GM12873 (cell line): ENCODE measurements around the gene GPR65.

ENCODE experiments used
- TF ChIP-seq, protein P1 (sequence below): IDR thresholded peaks from 2 replicates; pipeline ENCODE4 v1.5.1; 2012; ENCODE audit warnings: low read depth, mild to moderate bottlenecking, moderate library complexity, low read length, control low read depth; ENCODE audit not compliant: insufficient read depth; ENCODE audit errors: missing control alignments

The GPR65 gene

DNA sequence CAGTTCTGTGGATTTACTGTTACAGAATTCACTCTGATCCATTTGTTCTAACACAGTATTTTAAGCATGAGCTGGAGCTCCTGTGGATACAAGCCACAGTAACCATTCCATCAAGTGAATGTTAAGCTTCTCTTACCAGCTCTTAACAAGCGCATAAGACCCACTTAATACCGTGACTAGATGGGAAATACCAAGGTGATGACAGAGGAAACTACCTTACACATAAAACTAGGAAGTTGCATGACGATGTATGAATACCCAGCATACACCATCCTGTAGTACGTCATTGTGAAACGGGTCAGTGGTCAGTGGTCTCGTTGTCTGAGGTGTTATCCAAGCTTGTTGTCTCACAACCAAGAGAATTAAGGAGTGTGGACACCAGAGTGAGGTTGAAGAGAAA, 10.0 kb upstream of the GPR65 start:
- TF ChIP-seq, protein P1, sequence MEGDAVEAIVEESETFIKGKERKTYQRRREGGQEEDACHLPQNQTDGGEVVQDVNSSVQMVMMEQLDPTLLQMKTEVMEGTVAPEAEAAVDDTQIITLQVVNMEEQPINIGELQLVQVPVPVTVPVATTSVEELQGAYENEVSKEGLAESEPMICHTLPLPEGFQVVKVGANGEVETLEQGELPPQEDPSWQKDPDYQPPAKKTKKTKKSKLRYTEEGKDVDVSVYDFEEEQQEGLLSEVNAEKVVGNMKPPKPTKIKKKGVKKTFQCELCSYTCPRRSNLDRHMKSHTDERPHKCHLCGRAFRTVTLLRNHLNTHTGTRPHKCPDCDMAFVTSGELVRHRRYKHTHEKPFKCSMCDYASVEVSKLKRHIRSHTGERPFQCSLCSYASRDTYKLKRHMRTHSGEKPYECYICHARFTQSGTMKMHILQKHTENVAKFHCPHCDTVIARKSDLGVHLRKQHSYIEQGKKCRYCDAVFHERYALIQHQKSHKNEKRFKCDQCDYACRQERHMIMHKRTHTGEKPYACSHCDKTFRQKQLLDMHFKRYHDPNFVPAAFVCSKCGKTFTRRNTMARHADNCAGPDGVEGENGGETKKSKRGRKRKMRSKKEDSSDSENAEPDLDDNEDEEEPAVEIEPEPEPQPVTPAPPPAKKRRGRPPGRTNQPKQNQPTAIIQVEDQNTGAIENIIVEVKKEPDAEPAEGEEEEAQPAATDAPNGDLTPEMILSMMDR = no peak

DNA sequence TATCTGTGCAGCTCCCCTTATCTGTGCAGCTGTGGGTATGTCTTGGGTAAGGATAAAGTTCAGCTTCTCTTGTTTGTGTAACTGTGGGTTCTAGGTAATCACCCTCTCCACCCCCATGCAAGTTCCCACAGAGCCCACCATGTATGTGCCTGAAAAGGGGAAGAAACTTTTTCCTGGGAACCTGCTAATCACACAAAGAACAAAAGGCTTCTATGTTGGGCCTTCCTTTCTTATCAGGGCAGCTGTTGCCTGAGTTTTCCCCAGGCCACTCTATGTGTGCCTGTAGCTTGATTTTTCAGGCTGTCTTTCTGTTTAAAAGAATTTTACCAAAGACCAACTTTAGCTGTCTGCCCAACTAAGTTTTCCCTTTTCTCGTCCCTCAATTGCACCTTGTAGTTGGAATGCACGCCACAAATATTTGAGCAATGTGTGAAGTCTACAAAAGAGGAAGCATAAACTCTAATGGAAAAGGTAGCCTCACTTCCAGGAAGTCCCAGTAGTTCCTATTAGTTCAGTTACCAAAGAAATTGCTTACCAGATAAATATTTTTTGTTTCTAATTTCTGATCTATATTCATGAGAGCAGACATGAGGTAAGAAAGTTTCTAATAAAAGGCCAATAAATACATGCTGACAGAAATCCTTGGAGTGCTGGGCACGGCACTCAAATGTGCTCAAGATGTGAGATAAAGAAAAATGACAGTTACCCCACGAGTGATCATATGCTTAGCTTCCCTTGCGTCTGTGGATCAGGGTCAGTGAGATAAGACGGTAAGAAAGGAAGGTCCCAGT, 9.2 kb upstream of the GPR65 start:
- TF ChIP-seq, protein P1 = no peak

DNA sequence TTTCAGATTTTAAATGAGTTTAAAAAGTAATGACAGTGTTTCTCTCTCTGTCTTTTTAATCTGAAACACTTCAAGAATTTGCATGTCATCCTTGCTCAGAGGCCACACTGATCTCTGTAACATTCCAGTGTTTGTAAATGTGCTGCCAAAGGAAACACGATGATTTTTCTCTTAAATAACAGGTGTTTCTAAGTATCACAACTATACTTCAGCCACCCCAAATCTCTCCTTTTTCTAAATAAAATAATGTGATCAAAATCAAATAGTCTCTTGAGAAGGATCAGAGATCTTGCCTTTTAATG, 8.7 kb upstream of the GPR65 start:
- TF ChIP-seq, protein P1 = no peak

DNA sequence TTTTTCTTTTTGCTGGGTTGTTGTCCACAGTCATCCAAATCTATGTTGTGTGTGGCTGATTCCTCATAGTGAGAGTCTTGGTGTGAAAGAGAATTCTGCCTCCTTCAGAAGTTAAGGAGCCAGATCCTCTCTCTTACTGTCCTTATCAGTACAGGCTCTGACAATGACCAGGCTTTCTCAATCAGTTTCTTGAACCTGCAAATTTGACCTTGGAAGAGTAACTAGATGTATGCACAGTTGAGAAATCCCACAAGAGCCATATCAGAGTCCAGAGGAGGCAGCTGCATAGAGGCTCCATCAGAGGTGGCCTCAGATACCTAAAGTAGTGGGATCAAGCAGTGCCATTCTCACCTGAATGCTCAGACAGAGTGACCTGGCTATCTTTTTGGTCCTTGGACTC, 6.5 kb upstream of the GPR65 start:
- TF ChIP-seq, protein P1 = no peak

DNA sequence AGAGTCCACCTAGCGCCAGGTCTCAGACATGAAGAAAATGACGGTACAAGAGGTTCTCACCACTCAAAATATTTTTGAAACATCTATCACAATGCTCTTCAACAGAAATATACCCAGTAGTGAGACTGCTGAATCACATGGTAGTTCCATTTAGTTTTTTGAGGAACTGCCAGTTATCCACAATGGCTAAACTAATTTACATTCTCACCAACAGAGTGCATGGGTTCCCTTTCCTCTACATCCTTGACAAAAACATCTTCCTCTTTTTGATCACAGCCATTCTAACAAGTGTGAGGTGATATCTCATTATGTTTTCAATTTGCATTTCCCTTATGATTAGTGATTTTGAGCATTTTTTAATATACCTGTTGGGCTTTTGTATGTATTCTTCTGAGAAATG, 5.7 kb upstream of the GPR65 start:
- TF ChIP-seq, protein P1 = no peak

DNA sequence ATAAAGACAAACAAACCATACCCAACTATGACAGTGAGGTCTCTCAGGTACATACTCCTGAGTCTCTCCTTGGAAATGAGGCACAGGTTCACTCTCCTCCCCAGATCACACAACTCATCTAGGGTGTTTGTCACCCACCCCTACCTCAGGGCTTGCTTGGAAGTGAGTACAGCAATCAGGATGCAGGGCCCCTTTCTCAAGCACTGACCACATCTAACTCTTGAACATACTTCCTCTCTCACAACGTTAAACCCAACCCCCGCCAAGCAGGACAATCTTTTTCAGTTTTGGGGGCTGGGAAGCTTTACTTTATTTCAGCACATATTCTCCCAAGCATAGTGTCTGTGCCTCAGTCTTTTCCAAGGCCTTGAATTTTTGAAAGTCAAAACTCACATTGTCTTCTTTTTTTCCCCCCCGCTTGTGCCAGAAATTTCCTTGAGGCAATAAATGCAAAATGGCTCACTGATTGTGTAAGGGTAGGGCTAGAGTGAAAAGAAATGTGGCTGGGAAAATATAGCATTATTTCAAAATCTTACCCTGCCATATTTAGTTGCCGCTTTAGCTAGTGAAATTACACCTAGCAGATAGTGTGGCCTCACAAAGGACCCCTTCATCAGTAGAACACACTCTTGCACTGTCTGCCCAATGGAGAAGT, 2.4 kb upstream of the GPR65 start:
- TF ChIP-seq, protein P1 = no peak

DNA sequence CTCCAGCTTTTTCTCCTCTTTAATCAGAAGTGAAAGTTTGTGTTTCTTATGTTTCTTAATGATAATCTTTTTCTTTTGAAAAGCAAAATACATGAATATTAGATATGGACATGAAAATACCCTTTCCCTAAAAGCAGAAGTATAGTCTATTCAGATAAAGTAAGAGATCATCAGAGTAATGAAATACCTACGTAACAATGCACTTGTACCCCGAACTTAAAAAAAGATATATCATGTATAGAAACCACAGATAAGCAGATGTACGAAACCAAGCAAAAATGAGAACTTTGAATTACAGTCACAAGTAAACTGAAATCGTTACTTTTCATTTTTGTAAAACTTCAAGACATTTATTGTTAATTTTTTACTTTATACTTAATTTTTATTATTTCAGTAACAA, 1.5 kb upstream of the GPR65 start:
- TF ChIP-seq, protein P1 = no peak
